ENCODE results near the gene PTPRC.

Gene PTPRC

DNA sequence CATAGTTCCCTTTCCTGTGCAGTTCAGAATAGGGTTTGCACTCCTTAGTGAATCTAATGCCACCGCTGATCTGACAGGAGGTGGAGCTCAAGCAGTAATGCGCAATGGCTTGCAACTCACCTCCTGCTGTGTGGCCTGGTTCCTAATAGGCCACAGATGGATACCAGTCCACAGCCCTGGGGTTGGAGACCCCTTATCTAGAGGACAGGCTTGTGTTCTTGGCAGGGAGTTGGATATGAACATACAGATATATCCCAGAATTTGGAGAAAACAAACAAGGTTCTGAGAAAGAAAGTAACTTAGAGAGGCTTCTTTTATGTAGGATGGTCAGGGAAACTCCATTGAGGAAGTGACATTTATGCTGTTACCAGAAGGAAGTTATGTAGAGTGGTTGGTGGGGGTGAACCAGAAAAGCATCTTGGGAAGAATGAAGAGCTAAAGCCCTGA is 5.1 kb upstream of the PTPRC start:
- no peak overlapping the region for H3K27ac ChIP-seq (ENCODE audit: low read length)
- H3K9ac ChIP-seq (ENCODE audit: low read length in 2 of 2): no peak overlapping the region
- no peak overlapping the region for H3K4me3 ChIP-seq (ENCODE audit: low read length in 2 of 2)
- no peaks in the 10 kb centered on the region for H3K36me3 ChIP-seq (ENCODE audit: control insufficient read depth in 2 of 2, insufficient read depth in 2 of 2, low read length in 2 of 2)
- H3K4me1 ChIP-seq (ENCODE audit: control insufficient read depth, insufficient read depth, low read length): no peaks in the 10 kb centered on the region
- H3K9me3 ChIP-seq (ENCODE audit: control insufficient read depth in 2 of 2, low read length in 2 of 2): no peaks in the 10 kb centered on the region
- H3K27me3 ChIP-seq (ENCODE audit: control insufficient read depth in 1 of 2, insufficient read depth in 2 of 2, low read length in 2 of 2): no peaks in the 10 kb centered on the region

DNA sequence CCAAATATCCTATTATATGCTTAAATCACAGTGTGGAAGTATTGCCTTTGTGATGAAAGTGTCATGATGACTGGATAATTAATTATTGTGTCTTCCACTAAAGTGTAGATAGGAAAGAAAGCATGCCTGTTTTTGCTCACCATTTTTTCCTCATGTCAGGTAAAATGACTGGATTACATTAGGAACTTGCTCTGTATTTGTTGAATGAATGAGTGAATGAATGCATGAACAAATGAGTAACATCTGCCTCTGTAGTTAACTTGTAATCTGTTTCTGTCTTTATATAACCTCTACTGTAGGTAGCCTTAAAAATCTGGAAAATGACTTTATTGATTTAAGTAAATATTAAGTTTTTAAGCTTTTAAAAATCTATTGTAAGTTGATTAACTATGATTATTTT is 2.9 kb upstream of the PTPRC start:
- H3K27ac ChIP-seq (ENCODE audit: low read length): no peak overlapping the region
- H3K4me1 ChIP-seq (ENCODE audit: control insufficient read depth, insufficient read depth, low read length): no peaks in the 10 kb centered on the region

DNA sequence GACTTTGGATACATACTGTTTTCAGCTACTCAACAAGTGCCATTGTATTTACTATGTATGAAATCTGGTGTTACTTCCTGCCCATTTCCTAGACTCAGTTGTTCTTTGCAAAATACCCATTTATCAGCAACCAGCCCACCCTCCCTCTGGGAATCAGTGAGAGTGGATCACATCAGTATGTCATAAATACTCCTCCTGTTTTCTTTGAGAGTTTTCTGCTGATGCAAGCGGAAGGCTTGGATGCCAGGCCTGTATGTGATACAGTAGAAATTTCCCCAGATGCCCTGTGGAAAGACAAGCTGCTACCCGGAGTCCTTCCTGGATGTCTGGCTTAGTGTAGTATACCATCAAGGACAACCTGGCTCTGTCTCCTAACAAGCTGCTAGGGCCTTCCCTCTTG is 2.4 kb upstream of the PTPRC start:
- Histone ChIP-seq H3K4me1 (ENCODE audit: control insufficient read depth, insufficient read depth, low read length) (no peaks in the 10 kb centered on the region), H3K9ac (ENCODE audit: low read length in 2 of 2) (no peak overlapping the region), H3K9me3 (ENCODE audit: control insufficient read depth in 2 of 2, low read length in 2 of 2) (no peaks in the 10 kb centered on the region), H3K27ac (ENCODE audit: low read length) (no peak overlapping the region), H3K36me3 (ENCODE audit: control insufficient read depth in 2 of 2, insufficient read depth in 2 of 2, low read length in 2 of 2) (no peaks in the 10 kb centered on the region), H3K4me3 (ENCODE audit: low read length in 2 of 2) (no peak overlapping the region), H3K27me3 (ENCODE audit: control insufficient read depth in 1 of 2, insufficient read depth in 2 of 2, low read length in 2 of 2) (no peaks in the 10 kb centered on the region)

More for the DNA sequence above, 2.9 kb upstream of the PTPRC start:
- no peaks in the 10 kb centered on the region for H3K27me3 ChIP-seq (ENCODE audit: control insufficient read depth in 1 of 2, insufficient read depth in 2 of 2, low read length in 2 of 2)
- no peaks in the 10 kb centered on the region for H3K9me3 ChIP-seq (ENCODE audit: control insufficient read depth in 2 of 2, low read length in 2 of 2)
- H3K36me3 ChIP-seq (ENCODE audit: control insufficient read depth in 2 of 2, insufficient read depth in 2 of 2, low read length in 2 of 2): no peaks in the 10 kb centered on the region
- H3K9ac ChIP-seq (ENCODE audit: low read length in 2 of 2): no peak overlapping the region
- no peak overlapping the region for H3K4me3 ChIP-seq (ENCODE audit: low read length in 2 of 2)

DNA sequence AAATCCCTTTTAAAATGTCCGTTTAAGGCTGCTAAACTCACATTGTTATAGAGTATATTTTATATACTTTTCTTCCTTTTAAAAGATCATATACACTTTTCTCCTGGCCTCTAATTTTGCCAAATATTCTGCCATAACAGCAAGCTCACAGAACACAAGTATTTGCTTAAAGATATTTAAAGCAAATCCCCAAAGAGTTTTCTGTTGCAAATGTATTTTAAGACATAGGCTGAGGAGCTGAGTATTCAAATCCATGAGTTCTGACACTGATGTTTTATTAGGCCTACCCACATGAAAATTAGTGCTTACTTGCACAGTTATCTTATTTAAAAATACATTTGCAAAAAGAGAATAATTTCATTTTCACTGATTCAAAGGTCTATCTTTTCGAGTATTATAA is 1.7 kb upstream of the PTPRC start:
- H3K27ac ChIP-seq (ENCODE audit: low read length): no peak overlapping the region
- H3K36me3 ChIP-seq (ENCODE audit: control insufficient read depth in 2 of 2, insufficient read depth in 2 of 2, low read length in 2 of 2): no peaks in the 10 kb centered on the region
- no peak overlapping the region for H3K9ac ChIP-seq (ENCODE audit: low read length in 2 of 2)
- no peaks in the 10 kb centered on the region for H3K4me1 ChIP-seq (ENCODE audit: control insufficient read depth, insufficient read depth, low read length)
- H3K4me3 ChIP-seq (ENCODE audit: low read length in 2 of 2): no peak overlapping the region
- no peaks in the 10 kb centered on the region for H3K9me3 ChIP-seq (ENCODE audit: control insufficient read depth in 2 of 2, low read length in 2 of 2)
- no peaks in the 10 kb centered on the region for H3K27me3 ChIP-seq (ENCODE audit: control insufficient read depth in 1 of 2, insufficient read depth in 2 of 2, low read length in 2 of 2)

DNA sequence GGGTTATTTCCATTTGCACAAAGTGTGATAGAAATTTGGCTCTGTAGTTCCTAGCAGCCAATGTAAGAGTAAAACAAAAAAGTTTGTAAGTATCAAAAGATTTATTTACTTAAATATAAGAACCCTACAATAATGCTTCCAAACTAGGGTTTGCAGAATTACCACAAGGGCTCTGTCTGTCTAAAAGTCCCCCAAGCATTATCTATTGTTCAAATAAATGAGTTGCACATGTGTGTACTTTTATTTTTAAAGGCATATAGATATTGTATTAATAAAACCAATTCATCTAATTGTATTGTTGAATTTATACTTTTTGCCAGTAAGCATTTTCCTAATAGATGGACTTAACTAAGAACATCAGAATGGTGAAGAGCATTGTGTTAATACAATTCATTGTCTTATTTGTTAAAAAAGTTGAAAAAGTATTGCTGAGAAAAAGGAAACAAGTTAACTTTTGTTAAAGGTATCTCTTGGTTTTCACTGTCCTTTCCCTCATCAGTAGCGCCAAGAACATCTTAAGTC is 863 bp upstream of the PTPRC start:
- H3K27me3 ChIP-seq (ENCODE audit: control insufficient read depth in 1 of 2, insufficient read depth in 2 of 2, low read length in 2 of 2): no peaks in the 10 kb centered on the region
- H3K4me3 ChIP-seq (ENCODE audit: low read length in 2 of 2): no peak overlapping the region
- no peaks in the 10 kb centered on the region for H3K9me3 ChIP-seq (ENCODE audit: control insufficient read depth in 2 of 2, low read length in 2 of 2)
- H3K36me3 ChIP-seq (ENCODE audit: control insufficient read depth in 2 of 2, insufficient read depth in 2 of 2, low read length in 2 of 2): no peaks in the 10 kb centered on the region
- no peak overlapping the region for H3K9ac ChIP-seq (ENCODE audit: low read length in 2 of 2)
- H3K27ac ChIP-seq (ENCODE audit: low read length): no peak overlapping the region
- no peaks in the 10 kb centered on the region for H3K4me1 ChIP-seq (ENCODE audit: control insufficient read depth, insufficient read depth, low read length)

- H3K27ac ChIP-seq (ENCODE audit: low read length): no peak overlapping the region
- H3K9ac ChIP-seq (ENCODE audit: low read length in 2 of 2): no peak overlapping the region
- H3K27me3 ChIP-seq (ENCODE audit: control insufficient read depth in 1 of 2, insufficient read depth in 2 of 2, low read length in 2 of 2): no peaks in the 10 kb centered on the region
- no peaks in the 10 kb centered on the region for H3K9me3 ChIP-seq (ENCODE audit: control insufficient read depth in 2 of 2, low read length in 2 of 2)
- no peaks in the 10 kb centered on the region for H3K4me1 ChIP-seq (ENCODE audit: control insufficient read depth, insufficient read depth, low read length)
- H3K36me3 ChIP-seq (ENCODE audit: control insufficient read depth in 2 of 2, insufficient read depth in 2 of 2, low read length in 2 of 2): no peaks in the 10 kb centered on the region
- no peak overlapping the region for H3K4me3 ChIP-seq (ENCODE audit: low read length in 2 of 2)
Measured at GRCh38 chr1:198638441-198638840, 399 bp upstream of the PTPRC start.

DNA sequence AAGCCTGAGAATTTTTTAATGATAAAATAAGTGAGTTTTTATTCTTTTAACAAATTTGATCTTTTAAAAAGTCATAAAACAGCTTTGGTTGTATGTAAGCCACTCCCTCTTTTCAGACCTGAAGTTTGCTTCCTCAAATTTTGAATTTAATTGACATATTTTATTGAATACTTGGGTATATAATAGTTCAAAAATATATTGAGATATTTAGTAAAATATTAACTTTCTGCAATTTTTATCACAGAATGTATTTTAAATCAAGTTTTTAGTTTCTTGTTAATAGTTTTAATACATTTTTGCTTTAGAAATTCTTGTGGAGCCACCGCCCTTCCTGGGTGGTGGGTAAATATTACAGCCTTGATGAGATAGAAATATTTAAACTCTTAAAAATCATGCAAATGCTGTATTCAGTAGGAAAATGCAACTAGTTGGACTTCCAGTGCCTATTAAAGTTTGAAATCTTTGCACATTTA is 867 bp downstream of the PTPRC start:
- Histone ChIP-seq H3K9ac (ENCODE audit: low read length in 2 of 2) (no peak overlapping the region), H3K9me3 (ENCODE audit: control insufficient read depth in 2 of 2, low read length in 2 of 2) (no peaks in the 10 kb centered on the region), H3K27me3 (ENCODE audit: control insufficient read depth in 1 of 2, insufficient read depth in 2 of 2, low read length in 2 of 2) (no peaks in the 10 kb centered on the region), H3K36me3 (ENCODE audit: control insufficient read depth in 2 of 2, insufficient read depth in 2 of 2, low read length in 2 of 2) (no peaks in the 10 kb centered on the region), H3K27ac (ENCODE audit: low read length) (no peak overlapping the region), H3K4me3 (ENCODE audit: low read length in 2 of 2) (no peak overlapping the region), H3K4me1 (ENCODE audit: control insufficient read depth, insufficient read depth, low read length) (no peaks in the 10 kb centered on the region)

- Histone ChIP-seq H3K36me3 (ENCODE audit: control insufficient read depth in 2 of 2, insufficient read depth in 2 of 2, low read length in 2 of 2) (no peaks in the 10 kb centered on the region), H3K9ac (ENCODE audit: low read length in 2 of 2) (no peak overlapping the region), H3K4me3 (ENCODE audit: low read length in 2 of 2) (no peak overlapping the region), H3K27me3 (ENCODE audit: control insufficient read depth in 1 of 2, insufficient read depth in 2 of 2, low read length in 2 of 2) (no peaks in the 10 kb centered on the region), H3K27ac (ENCODE audit: low read length) (no peak overlapping the region), H3K9me3 (ENCODE audit: control insufficient read depth in 2 of 2, low read length in 2 of 2) (no peaks in the 10 kb centered on the region), H3K4me1 (ENCODE audit: control insufficient read depth, insufficient read depth, low read length) (no peaks in the 10 kb centered on the region)
Measured at GRCh38 chr1:198640174-198640573, 1.3 kb downstream of the PTPRC start.

DNA sequence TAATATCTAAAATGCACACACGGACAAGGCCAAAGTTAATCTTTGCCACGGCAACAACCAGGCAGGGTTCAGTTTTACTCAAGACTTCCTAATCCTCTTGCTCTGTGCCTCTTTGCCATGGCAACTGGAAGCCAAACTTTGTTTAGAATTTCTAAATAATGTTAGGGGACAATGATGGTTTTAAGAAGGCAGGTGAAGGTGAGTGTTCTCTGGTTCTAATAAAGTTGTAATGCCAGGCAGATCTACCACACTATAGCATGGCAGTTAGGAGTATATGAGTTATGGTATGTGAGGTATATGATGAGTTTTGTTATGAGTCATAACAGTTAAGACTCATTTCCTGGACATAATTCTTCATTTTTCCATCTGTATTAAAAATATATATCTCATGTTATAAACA is 2.7 kb downstream of the PTPRC start:
- Histone ChIP-seq H3K4me1 (ENCODE audit: control insufficient read depth, insufficient read depth, low read length) (no peaks in the 10 kb centered on the region), H3K27ac (ENCODE audit: low read length) (no peak overlapping the region), H3K27me3 (ENCODE audit: control insufficient read depth in 1 of 2, insufficient read depth in 2 of 2, low read length in 2 of 2) (no peaks in the 10 kb centered on the region), H3K9ac (ENCODE audit: low read length in 2 of 2) (no peak overlapping the region), H3K9me3 (ENCODE audit: control insufficient read depth in 2 of 2, low read length in 2 of 2) (no peaks in the 10 kb centered on the region), H3K4me3 (ENCODE audit: low read length in 2 of 2) (no peak overlapping the region), H3K36me3 (ENCODE audit: control insufficient read depth in 2 of 2, insufficient read depth in 2 of 2, low read length in 2 of 2) (no peaks in the 10 kb centered on the region)

DNA sequence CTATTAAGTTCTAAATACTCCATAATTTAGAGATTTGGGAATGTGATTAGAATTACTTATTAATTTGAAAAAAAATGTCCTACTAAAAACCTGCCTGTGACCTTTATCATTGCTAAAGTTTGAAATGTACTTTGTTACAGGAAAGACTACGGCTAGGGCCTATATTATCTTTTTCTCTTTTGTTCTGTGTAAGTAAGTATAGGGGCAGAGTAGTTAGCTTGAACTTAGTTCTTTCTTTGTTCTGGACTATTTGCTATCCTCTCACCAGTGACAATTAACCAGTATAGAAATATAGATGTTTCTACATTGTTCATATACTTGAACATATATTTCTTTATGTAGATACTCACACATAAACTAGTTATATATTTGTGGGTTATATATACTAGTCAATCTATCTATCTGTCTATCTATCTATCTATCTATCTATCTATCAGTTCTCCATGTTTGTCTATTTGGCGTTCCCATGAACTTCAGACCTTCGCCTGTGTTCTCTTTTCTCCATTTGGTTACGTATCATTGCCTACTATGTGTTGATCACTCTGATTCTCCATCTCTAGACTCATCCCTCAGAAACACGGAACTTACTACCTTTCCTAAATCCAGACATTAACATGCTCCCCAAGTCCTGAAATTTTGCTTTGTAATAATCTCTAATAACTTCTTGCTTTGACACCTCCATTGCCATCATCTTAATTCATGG is 3.3 kb downstream of the PTPRC start:
- no peak overlapping the region for H3K9ac ChIP-seq (ENCODE audit: low read length in 2 of 2)
- no peak overlapping the region for H3K27ac ChIP-seq (ENCODE audit: low read length)

DNA sequence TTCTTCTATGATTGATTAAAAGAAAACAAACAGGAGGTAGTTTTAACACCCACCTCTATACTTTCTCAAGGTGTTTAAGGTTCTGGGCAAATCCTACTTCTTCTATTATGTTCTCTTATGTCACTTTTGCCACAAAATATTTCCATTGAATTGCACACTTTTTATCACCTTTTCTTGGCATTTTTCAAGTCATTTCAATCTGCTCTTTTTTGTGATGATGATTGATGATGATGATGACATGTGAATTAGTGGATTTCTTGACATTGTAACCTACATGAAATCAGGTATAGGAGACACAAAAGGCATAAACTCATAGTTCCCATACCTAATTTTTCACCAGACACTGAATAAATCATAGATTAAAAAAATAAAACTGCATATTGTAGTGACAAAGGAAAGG is 4.1 kb downstream of the PTPRC start:
- Histone ChIP-seq H3K4me3 (ENCODE audit: low read length in 2 of 2) (no peak overlapping the region), H3K27ac (ENCODE audit: low read length) (no peak overlapping the region), H3K36me3 (ENCODE audit: control insufficient read depth in 2 of 2, insufficient read depth in 2 of 2, low read length in 2 of 2) (no peaks in the 10 kb centered on the region), H3K4me1 (ENCODE audit: control insufficient read depth, insufficient read depth, low read length) (no peaks in the 10 kb centered on the region), H3K9me3 (ENCODE audit: control insufficient read depth in 2 of 2, low read length in 2 of 2) (no peaks in the 10 kb centered on the region), H3K27me3 (ENCODE audit: control insufficient read depth in 1 of 2, insufficient read depth in 2 of 2, low read length in 2 of 2) (no peaks in the 10 kb centered on the region), H3K9ac (ENCODE audit: low read length in 2 of 2) (no peak overlapping the region)

More for the DNA sequence above, 3.3 kb downstream of the PTPRC start:
- no peaks in the 10 kb centered on the region for H3K9me3 ChIP-seq (ENCODE audit: control insufficient read depth in 2 of 2, low read length in 2 of 2)
- H3K4me1 ChIP-seq (ENCODE audit: control insufficient read depth, insufficient read depth, low read length): no peaks in the 10 kb centered on the region
- H3K27me3 ChIP-seq (ENCODE audit: control insufficient read depth in 1 of 2, insufficient read depth in 2 of 2, low read length in 2 of 2): no peaks in the 10 kb centered on the region
- no peaks in the 10 kb centered on the region for H3K36me3 ChIP-seq (ENCODE audit: control insufficient read depth in 2 of 2, insufficient read depth in 2 of 2, low read length in 2 of 2)
- H3K4me3 ChIP-seq (ENCODE audit: low read length in 2 of 2): no peak overlapping the region
